Measurements from ENCODE around the gene ESRRA.
"Not testable (repeated sequence)": the region's sequence is repeated elsewhere in the genome, so short reads cannot be mapped to it uniquely, and the experiment has no call there.

ESRRA gene

DNA sequence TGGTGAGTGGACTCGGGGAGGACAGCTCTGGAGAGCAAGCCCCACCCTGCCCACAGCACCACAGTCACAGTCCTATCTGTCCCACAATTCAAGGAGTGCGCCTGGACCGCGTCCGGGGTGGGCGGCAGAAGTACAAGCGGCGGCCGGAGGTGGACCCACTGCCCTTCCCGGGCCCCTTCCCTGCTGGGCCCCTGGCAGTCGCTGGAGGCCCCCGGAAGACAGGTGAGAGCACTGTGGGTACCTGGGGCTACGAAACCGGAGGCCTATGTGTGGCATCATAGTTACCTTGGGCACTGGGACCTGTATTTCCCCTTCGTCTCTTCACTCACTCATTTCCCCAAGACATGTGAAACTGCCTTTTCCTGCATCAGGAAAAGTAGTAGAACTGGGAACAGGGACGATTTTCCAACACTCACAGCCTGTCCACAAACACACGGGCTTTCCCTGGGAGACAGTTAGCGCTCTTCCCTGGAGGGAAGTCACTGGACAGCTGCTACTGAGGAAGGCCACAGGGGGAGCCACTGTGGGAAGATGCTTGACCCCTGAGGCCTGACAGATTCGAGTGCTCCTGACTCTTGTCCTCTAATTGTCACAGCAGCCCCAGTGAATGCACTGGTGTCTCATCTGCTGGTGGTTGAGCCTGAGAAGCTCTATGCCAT is 9.0 kb downstream of the ESRRA start:
- DNase-seq (ENCODE audit: low read depth) = no peak

GRCh38 chr11:64314805-64315561 is 9.7 kb downstream of the ESRRA start:
- DNase-seq (ENCODE audit: low read depth) = no peak

GRCh38 chr11:64315667-64316526 is 10.6 kb downstream of the ESRRA start:
- DNase-seq (ENCODE audit: low read depth) = not testable (repeated sequence)

DNA sequence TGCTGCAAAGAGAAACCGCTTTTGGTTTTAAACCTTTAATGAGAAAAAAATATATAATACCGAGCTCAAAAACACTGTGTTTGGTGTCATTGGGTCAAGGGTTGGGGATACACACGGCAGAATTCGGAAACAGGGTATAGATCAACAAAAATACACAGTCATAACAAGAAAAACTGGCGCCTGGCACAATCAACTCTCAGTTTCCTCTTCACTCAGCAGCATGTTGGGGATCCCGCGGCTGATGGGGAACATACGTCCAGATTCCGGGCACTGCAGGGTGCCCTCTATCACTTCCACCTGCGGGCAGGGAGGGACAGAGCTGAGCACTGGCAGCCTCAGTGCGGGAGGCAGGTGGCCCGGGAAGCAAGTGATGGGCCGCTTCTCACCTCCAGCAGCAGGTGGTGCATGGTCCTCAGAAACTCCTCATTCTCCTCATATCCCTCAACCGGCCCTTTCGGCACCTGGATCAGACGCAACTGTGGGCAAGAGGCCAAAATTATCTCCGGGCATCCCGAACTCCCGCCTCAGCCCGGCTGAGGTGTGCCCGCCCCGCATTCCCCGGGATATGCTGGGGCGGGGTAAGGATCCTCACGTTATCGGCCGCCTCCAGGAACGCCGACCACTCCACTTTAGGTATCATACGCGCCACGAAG is 11.5 kb downstream of the ESRRA start:
- DNase-seq (ENCODE audit: low read depth) = no peak

- DNase-seq (ENCODE audit: low read depth) = peak; percentile 91
These were observed 12.1 kb downstream of the ESRRA start, which contains the start of gene TRMT112 for GRCh38 chr11:64317325-64317960. TRMT112 (minus strand) TSS chr11:64317559; CDS start chr11:64317526, 33 bp downstream.

- DNase-seq (ENCODE audit: low read depth) = peak; percentile 96
These were observed 12.8 kb downstream of the ESRRA start, which contains the start of gene PRDX5 for GRCh38 chr11:64317961-64318765. PRDX5 (plus strand) TSS chr11:64318121; CDS start chr11:64318216, 95 bp downstream.

- DNase-seq (ENCODE audit: low read depth) = no peak
These were observed 13.7 kb downstream of the ESRRA start for GRCh38 chr11:64318766-64319761.

GRCh38 chr11:64320556-64320955 is 15.2 kb downstream of the ESRRA start:
- DNase-seq (ENCODE audit: low read depth) = no peak

DNA sequence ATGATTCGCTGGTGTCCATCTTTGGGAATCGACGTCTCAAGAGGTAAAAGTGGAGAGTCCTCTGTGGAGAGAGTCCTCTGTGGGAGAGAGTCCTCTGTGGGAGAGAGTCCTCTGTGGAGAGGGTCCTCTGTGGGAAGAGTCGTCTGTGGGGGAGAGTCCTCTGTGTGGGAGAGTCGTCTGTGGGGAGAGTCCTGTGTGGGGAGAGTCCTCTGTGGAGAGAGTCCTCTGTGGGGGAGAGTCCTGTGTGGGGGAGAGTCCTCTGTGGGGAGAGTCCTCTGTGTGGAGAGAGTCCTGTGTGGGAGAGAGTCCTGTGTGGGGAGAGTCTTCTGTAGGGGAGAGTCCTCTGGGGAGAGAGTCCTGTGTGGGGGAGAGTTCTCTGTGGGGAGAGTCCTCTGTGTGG is 15.7 kb downstream of the ESRRA start:
- no peak for DNase-seq (ENCODE audit: low read depth)

GRCh38 chr11:64321533-64321932 is 16.2 kb downstream of the ESRRA start:
- DNase-seq (ENCODE audit: low read depth) = no peak

DNA sequence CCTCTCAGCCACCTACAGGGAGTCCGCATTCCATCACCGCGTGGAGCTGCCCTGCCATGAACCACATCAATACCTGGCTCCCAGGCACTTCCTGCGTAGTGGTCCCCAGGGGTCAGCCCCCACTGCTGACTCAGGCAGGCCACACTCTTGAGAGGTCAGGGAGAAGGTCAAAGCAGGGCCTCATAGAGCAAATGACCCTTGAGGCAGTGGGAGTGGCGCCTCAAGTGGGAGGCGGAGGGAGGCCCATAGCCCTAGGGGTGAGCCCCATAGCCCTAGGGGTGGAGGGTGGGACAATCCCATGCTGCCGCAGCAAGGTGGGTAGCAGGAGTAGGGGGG is 17.6 kb downstream of the ESRRA start:
- no peak for DNase-seq (ENCODE audit: low read depth)

GRCh38 chr11:64323373-64323772 is 18.0 kb downstream of the ESRRA start:
- DNase-seq (ENCODE audit: low read depth) = no peak

DNA sequence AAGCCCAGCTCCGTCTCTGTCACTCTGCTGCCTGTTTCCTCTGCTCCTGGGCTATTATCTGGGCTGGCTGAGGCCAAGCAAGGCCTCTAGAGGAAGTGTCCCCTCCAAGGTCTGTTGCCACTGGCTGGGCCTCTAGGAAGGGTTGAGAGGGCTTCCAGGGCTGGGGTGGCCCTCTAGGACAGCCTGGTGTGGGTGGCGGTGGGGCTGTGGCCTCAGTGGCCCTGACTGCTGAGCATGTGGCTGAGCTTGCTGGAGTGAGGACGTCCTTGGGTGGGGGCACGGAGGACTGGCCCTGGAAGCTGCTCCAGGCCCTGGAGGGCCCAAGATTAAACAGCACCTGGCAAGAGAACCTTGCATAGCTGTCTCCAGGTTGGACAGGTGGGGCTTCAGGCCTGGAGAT is 18.7 kb downstream of the ESRRA start:
- DNase-seq (ENCODE audit: low read depth) = not testable (repeated sequence)

- DNase-seq (ENCODE audit: low read depth) = no peak
These were observed 19.6 kb downstream of the ESRRA start for GRCh38 chr11:64324692-64325469.

DNA sequence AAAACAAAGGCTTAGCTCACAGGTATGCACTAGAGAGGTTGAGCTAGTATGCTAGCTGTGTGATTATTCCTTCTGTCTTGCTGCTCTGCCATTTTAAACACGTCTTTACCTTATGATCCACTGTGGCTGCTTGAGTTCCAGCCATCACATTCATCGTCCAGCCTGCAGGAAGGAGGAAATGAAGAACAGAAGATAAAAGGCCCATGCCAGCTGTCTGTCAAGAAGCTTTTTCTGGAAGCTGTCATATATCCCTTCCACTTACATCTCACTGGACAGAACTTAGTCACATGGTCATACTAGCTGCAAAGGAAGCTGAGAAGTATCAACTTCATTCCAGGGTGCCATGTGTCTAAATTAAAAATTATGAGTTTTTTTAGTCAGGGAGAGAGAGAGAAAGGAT is 22.1 kb downstream of the ESRRA start:
- DNase-seq (ENCODE audit: low read depth) = no peak

GRCh38 chr11:64327993-64328392 is 22.7 kb downstream of the ESRRA start:
- no peak for DNase-seq (ENCODE audit: low read depth)

GRCh38 chr11:64330888-64331287 is 25.6 kb downstream of the ESRRA start:
- no peak for DNase-seq (ENCODE audit: low read depth)

DNA sequence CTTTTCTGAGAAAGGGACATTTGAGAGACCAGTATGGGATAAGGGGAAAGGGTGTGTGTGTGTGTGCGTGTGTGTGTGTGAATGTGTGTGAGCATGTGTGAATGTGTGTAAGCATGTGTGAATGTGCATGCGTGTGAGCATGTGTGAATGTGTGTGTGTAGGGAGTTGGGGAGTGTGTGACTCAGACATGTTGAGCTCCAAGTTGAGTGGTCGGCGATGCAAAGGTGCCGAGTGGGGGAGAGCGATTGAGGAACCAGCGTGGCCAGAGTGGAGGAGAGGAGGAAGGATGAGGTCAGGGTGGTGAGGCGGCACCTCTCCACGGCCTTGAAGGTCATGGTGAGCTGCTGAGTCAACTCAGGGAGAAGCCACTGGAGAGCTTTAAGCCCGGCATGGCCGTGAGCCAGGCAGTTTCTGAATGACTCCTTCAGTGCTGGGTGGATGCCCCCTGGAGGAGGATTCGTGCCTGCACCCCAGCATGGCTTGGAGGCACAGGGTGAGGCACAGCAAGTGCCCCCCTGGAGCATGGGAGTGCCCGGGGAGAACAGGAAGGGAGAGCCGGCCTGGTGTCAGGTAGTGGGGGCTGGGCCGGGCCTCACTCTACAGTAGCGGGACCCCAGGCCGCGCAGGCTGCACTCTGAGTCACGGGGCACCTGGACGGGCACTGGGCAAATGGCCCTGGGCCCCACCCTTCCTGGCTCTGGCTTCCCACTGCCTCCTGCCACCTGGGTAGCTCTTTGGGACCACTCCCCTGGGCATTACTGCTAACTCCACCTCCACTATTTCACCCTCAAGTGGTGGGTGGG is 26.4 kb downstream of the ESRRA start:
- DNase-seq (ENCODE audit: low read depth) = peak; percentile 79
